Endothelial cell of umbilical vein (primary cell): Measurements from ENCODE around the gene CDS2.

ENCODE experiments used
- CTCF ChIP-seq, 2 donors: IDR thresholded peaks; 1 replicate in 1 of 2; 2 replicates in 1 of 2; pipeline ENCODE4 v1.5.1; 2011; ENCODE audit warnings: low read length in 2 of 2, mild to moderate bottlenecking in 2 of 2, moderate library complexity in 2 of 2, control low read depth in 1 of 2, inconsistent platforms in 1 of 2, low read depth in 1 of 2; ENCODE audit not compliant: insufficient read depth in 1 of 2; ENCODE audit errors: extremely low read depth in 1 of 2
- EZH2 ChIP-seq: IDR thresholded peaks from 2 replicates; pipeline ENCODE4 v1.6.1; 2012; ENCODE audit warnings: borderline replicate concordance, low read depth, mild to moderate bottlenecking, moderate library complexity, low read length, inconsistent platforms; ENCODE audit not compliant: severe bottlenecking
- FOS ChIP-seq: IDR thresholded peaks from 2 replicates; pipeline ENCODE4 v1.6.1; 2011; ENCODE audit warnings: mild to moderate bottlenecking, low read length, moderate library complexity, borderline replicate concordance; ENCODE audit not compliant: insufficient read depth
- MYC ChIP-seq: IDR thresholded peaks from one replicate; pipeline ENCODE4 v1.6.1; 2011; ENCODE audit warnings: mild to moderate bottlenecking, low read depth, low read length
- POLR2AphosphoS5 ChIP-seq: IDR thresholded peaks from 2 replicates; pipeline ENCODE4 v1.6.1; 2012; ENCODE audit warnings: low read depth, mild to moderate bottlenecking, control low read depth, low read length, moderate library complexity; ENCODE audit not compliant: insufficient read depth

- TF ChIP-seq CTCF (IDR thresholded peaks at IDR 0.05; ENCODE audit: extremely low read depth in 1 of 2, insufficient read depth in 1 of 2, low read depth in 1 of 2, low read length in 2 of 2) = no peak
- TF ChIP-seq EZH2 = no peak
- TF ChIP-seq POLR2AphosphoS5 = no peak
- no peak for TF ChIP-seq MYC
- no peak for TF ChIP-seq FOS
These were observed 34.8 kb downstream of the CDS2 start for GRCh38 chr20:5161536-5162164.
